GM18502 (cell line): ENCODE measurements around the gene SUV39H1.

Experiments used
- ATAC-seq: cut with Tn5 transposase; IDR thresholded peaks from one replicate; pipeline ENCODE4 v1.9.1; 2021; ENCODE audit warnings: mild to moderate bottlenecking; ENCODE audit not compliant: unreplicated experiment, poor library complexity

The SUV39H1 gene

GRCh38 chrX:48711162-48711928, 14.8 kb downstream of the SUV39H1 start:
- no peak for ATAC-seq

DNA sequence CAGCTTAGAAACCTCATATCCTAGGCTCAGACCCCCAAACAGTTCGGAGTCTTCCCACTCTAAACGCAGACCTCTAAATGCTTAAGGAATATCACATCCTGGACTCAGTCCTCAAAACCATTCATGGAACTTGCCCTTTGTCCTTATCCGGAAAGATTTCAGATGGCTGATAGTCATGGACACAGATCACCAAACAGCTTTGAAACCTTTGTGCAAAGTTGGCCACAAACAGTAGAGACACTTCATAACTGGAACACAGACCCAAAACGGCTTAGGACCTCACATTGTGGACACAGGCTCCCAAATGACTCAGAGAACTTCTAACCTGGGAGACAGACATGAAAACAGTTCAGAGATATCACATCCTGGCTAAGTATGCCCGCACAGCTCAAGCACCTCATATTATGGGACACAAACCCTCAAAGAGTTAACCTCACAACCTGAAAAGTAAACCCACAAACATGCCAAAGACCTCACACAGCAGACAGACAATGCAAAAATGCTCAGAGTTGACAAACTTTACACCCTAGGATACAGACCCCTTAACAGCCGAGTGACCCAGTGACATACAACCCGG, 15.5 kb downstream of the SUV39H1 start:
- ATAC-seq = no peak

- no peak for ATAC-seq
These were observed 17.3 kb downstream of the SUV39H1 start for GRCh38 chrX:48713847-48714246.

- no peak for ATAC-seq
These were observed 18.0 kb downstream of the SUV39H1 start for GRCh38 chrX:48714573-48714972.

DNA sequence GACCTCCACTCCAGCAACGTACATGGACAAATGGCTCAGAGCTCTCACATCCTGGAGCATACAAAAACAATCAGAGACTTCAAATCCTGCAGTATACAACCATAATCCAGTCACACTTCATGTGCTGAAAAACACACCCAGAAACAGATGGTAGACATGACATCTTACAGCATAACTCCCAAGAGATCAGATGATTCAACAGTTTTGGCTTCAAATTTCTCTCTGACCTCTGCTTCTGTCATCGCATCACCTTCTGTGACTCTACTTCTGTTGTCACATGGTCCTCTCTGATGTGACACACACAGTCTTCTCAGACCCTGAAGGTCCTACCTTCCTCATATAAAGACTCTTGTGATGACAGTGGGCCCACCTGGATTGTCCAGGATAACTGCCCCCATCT, 18.5 kb downstream of the SUV39H1 start:
- no peak for ATAC-seq

DNA sequence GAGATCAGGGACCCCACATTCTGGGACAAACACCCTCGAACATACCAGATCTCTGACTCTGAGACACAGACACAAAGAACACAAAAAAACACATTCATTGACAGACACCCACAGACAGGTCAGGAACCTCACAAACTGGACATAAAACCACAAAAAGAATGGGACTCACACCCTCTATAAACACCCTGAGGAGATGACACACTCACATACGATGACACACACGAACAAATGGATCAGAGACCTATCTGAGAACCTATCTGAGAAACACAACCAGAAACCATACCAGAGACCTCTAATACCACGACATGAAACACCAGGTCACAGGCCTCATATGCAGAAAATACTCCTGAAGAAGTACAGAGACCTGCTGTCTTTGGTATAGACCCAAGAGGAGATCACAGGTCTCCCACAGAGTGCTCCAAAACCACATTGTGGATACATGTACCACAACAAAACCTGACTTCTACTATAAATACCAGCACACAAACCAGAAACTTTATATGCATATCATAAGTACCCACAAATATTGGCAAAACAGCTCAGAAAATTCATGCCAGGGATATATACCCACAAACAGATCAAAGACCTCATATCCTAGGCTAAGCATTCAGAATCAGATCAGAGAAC, 19.5 kb downstream of the SUV39H1 start:
- ATAC-seq = no peak

DNA sequence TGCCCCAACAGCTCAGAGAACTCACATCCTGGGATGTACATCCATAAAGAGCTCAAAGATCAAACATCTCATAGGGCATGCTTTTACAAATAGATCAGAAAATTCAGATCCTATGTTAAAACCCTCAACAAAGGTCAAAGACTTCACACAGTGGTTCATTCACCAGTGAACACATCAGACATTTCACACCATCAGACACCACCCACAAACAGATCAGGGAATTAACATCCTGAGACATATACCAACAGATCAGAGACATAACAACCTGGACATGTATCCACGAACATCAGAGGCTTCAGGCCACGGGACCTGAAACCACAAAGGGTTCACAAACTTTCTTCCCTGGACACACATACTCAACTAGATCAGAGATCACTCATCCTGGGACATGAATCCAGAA, 23.4 kb downstream of the SUV39H1 start:
- no peak for ATAC-seq

DNA sequence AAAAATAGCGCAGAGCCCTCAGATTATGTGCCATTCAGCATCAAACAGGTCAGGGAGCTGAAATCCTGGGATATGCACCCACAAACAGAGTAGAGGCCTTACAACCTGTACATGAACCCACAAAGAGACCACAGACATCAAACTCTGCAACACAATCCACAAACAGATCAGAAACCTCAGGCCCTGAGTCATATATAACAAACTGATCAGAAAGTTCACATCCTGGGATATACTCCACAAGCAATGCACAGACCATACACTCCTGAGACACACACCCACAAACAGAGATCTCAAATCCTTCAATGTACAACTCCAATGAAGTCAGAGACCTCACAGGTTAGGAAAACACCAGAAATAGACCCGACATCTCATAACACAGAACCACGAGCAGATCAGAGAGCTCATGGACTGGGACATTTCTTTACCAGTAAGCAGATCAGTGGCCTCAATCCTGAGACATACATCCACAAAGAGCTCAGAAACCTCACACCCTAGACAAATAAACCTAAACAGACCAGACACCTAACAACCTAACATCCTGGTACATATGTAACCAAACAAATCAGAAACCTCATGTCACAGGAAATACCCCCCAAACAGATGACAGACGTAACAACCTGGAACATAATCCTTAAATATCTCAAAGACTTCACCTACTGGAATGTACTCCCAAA, 24.2 kb downstream of the SUV39H1 start:
- no peak for ATAC-seq

- no peak for ATAC-seq
These were observed 25.4 kb downstream of the SUV39H1 start for GRCh38 chrX:48721916-48722315.

- no peak for ATAC-seq
These were observed 30.1 kb downstream of the SUV39H1 start for GRCh38 chrX:48726596-48726995.

DNA sequence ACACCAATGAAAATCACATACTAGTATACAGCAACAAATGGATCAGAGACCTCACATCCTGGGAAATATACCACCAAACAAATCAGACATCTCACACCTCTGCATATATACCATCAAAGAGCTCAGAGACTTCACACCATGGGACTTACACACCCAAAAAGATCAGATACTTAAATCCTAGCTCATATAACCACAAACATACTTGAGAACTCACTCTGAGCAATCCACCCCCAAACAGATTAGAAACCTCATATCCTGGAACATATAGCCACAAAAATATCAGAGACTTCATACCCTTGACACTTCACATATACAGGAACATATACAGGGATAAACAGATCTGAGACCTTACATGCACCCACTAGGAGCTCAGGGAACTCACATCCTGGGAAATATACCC, 32.1 kb downstream of the SUV39H1 start:
- no peak for ATAC-seq

GRCh38 chrX:48736303-48736702, 39.8 kb downstream of the SUV39H1 start:
- ATAC-seq = no peak

DNA sequence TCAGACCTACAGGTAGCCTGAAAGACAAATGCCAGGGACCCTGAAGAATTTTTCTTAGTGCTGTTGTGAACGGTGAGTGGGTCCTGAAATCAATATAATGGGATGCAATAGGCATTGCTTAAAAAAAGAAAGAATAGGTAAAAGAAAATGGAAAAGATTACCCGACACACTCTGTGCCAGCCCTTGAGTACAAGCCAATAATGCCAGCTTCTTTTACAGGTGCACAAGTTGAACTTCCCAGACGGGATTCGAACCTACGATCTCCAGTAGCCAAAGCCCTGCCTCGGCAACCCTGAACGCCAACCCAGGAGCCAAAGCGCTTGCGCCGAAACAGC, 40.3 kb downstream of the SUV39H1 start:
- no peak for ATAC-seq

- peak; percentile 98 for ATAC-seq
These were observed 40.8 kb downstream of the SUV39H1 start for GRCh38 chrX:48737213-48737938.

DNA sequence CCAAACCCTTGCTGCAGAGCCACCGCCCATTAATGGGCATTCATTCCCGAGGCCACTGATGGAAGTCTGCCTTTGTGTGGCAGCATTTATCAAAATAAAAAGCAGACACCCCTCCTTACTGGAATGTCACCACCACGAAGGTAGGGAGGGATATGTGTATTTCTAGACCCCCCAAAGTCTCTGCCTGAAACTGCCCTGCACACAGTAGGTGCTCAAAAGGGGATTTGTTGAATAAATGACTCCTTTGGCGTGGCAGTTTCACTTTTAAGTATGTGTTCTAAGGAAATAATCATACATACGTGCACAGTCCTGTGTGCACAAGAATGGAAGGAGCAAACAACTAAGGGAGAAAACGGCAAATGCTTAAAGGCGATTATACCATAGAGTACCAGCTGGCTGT, 41.4 kb downstream of the SUV39H1 start:
- ATAC-seq = no peak

GRCh38 chrX:48741834-48742233, 45.3 kb downstream of the SUV39H1 start:
- ATAC-seq = no peak

GRCh38 chrX:48745222-48745621, 48.7 kb downstream of the SUV39H1 start:
- ATAC-seq = no peak

DNA sequence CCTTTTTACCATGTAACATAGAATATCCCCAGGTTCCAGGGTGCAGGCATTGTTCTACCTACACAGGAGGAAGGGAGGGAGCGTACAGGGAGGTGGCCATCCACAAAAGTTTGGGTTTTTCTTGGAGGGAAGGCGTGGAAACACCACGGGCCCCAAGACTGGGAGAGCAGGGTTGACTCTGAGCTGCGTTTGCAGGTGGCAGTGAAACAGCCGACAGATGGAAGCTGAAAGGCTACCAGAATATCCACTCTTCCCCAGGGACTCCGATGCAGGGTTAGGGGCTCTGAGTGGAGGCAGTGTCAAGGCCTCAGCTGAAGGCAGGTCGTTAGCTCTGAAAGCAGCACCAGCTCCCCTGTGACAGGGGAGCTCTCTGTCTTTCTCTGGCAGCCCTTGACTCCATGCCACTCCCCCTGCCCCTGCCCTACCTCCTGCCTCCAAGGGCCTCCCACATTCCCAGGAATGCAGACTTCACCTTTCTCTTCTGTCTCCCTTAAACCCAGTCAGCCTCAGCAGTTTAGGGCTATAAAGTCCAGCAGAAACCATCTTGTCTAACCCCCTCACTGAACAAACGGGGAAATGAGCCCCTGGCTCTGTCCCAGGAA, 51.0 kb downstream of the SUV39H1 start:
- ATAC-seq = no peak

DNA sequence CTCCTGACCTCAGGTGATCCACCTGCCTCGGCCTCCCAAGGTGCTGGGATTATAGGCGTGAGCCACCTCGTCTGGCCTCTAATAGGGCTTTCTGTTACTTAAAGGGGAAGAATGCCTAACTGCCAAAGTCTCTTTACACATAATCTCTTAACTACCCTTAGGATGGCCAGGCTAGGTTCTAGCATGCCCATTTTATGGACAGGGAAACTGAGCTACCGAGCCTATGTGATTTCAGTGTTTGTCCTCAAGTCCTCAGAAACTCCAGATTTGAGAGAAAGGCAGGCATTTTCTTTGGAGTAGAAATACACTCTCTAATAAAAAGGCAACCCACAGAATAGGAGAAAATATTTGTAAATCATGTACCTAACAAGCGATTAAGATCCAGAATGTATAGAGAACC, 52.6 kb downstream of the SUV39H1 start:
- no peak for ATAC-seq

DNA sequence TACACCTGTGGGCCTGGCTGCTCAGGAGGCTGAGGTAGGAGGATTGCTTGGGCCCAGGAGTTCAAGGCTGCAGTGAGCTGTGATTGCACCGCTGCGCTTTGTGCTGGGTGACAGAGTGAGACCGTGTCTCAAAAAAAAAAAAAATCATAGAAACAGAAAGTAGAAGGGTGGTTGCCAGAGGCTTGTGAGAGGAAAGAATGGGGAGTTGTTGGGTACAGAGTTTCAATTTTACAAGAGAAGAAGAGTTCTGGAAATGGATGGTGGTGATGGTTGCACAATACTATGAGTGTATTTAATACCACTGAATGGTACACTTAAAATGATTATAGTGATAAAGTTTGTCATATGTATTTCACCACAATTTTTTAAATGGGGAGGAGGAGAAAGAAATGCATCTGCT, 54.8 kb downstream of the SUV39H1 start:
- ATAC-seq = no peak
